ENCODE measurements around the gene RUNX2. TPM values are rescaled to one million over a fixed set of nuclear protein-coding genes. Genes with fewer than 3 reads are reported as not detected.

Gene RUNX2
- total RNA-seq, 1 donor from 2014 or later: 26.1 TPM

- FAIRE-seq (peak; percentile 37), DNase-seq (ENCODE audit: low read depth) (peak; percentile 96)
- H3K36me3 ChIP-seq (ENCODE audit: insufficient read depth, low read length): no peaks in the 10 kb centered on the region
- no peak overlapping the region for H3K9ac ChIP-seq (ENCODE audit: low read length)
- no peaks in the 10 kb centered on the region for H3K27me3 Mint-ChIP-seq (ENCODE audit: low read depth, unreplicated experiment)
- peak overlapping the region; percentile 1 for H3K4me2 ChIP-seq (ENCODE audit: low read length)
- H4K20me1 ChIP-seq (ENCODE audit: insufficient read depth, low read length): no peaks in the 10 kb centered on the region
- H3K9me3 Mint-ChIP-seq (ENCODE audit: unreplicated experiment): peaks cover 2% of the 10 kb centered on the region
- no peak overlapping the region for H3K4me3 ChIP-seq (ENCODE audit: insufficient read depth, low read depth, low read length)
- peaks cover 28% of the 10 kb centered on the region for H3K4me1 Mint-ChIP-seq (ENCODE audit: low read depth, unreplicated experiment)
- H3K36me3 Mint-ChIP-seq (ENCODE audit: low read depth, unreplicated experiment): peaks cover 2% of the 10 kb centered on the region
- no peaks in the 10 kb centered on the region for H3K79me2 ChIP-seq (ENCODE audit: insufficient read depth, low read length)
- TF ChIP-seq CTCF (IDR thresholded peaks at IDR 0.05; ENCODE audit: insufficient read depth, low read depth, low read length): no peak
- no peak for TF ChIP-seq EZH2 (IDR thresholded peaks at IDR 0.05; ENCODE audit: insufficient read depth, low read length)
- no peaks in the 10 kb centered on the region for H3K27me3 ChIP-seq (ENCODE audit: insufficient read depth, low read length)
- peak overlapping the region; percentile 84 for H3K27ac Mint-ChIP-seq (ENCODE audit: unreplicated experiment)
- H3K4me3 Mint-ChIP-seq (ENCODE audit: unreplicated experiment): peak overlapping the region; percentile 42
- H3K27ac ChIP-seq (ENCODE audit: low read depth, low read length): peak overlapping the region; percentile 44
- H3K9me3 ChIP-seq (ENCODE audit: insufficient read depth, low read depth, low read length): no peaks in the 10 kb centered on the region
- no peak overlapping the region for H2AFZ ChIP-seq (ENCODE audit: low read depth, low read length)
- H3K4me1 ChIP-seq (ENCODE audit: insufficient read depth, low read length): peaks cover 11% of the 10 kb centered on the region
Measured at GRCh38 chr6:45609141-45609638, 281.1 kb downstream of the RUNX2 start.

DNA sequence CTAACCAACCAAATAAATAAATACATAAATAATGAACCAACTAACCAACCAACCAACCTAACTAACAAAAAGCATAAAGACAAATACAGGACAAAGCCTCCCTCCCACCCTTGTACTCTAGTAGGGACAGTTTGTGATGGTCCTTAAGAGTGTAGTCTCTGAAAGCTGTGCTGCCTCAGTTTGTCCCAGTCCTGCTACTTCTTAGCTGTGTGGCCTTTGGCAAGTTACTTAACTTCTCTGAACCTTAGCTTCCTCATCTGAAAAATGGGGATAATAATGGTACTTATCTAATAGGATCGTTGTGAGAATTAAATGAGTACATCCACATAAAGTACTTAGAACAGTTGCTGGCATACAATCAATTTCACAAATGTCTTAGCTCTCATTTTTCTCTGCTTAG, 282.2 kb downstream of the RUNX2 start:
- H3K27me3 ChIP-seq (ENCODE audit: insufficient read depth, low read length): no peaks in the 10 kb centered on the region
- H3K27me3 Mint-ChIP-seq (ENCODE audit: low read depth, unreplicated experiment): no peaks in the 10 kb centered on the region
- no peak overlapping the region for H3K27ac ChIP-seq (ENCODE audit: low read depth, low read length)
- H3K27ac Mint-ChIP-seq (ENCODE audit: unreplicated experiment): no peak overlapping the region
- H3K9me3 ChIP-seq (ENCODE audit: insufficient read depth, low read depth, low read length): no peaks in the 10 kb centered on the region
- H2AFZ ChIP-seq (ENCODE audit: low read depth, low read length): no peak overlapping the region
- H3K9me3 Mint-ChIP-seq (ENCODE audit: unreplicated experiment): no peaks in the 10 kb centered on the region
- H3K4me3 ChIP-seq (ENCODE audit: insufficient read depth, low read depth, low read length): no peak overlapping the region
- DNase-seq (ENCODE audit: low read depth) (no peak), FAIRE-seq (no peak)
- peaks cover 2% of the 10 kb centered on the region for H3K36me3 Mint-ChIP-seq (ENCODE audit: low read depth, unreplicated experiment)
- H3K36me3 ChIP-seq (ENCODE audit: insufficient read depth, low read length): no peaks in the 10 kb centered on the region
- H3K4me3 Mint-ChIP-seq (ENCODE audit: unreplicated experiment): no peak overlapping the region
- no peak overlapping the region for H3K9ac ChIP-seq (ENCODE audit: low read length)
- peaks cover 11% of the 10 kb centered on the region for H3K4me1 ChIP-seq (ENCODE audit: insufficient read depth, low read length)
- TF ChIP-seq CTCF (IDR thresholded peaks at IDR 0.05; ENCODE audit: insufficient read depth, low read depth, low read length) (no peak), EZH2 (IDR thresholded peaks at IDR 0.05; ENCODE audit: insufficient read depth, low read length) (no peak)
- no peak overlapping the region for H3K4me2 ChIP-seq (ENCODE audit: low read length)
- H3K4me1 Mint-ChIP-seq (ENCODE audit: low read depth, unreplicated experiment): peaks cover 28% of the 10 kb centered on the region
- no peaks in the 10 kb centered on the region for H3K79me2 ChIP-seq (ENCODE audit: insufficient read depth, low read length)
- H4K20me1 ChIP-seq (ENCODE audit: insufficient read depth, low read length): no peaks in the 10 kb centered on the region

DNA sequence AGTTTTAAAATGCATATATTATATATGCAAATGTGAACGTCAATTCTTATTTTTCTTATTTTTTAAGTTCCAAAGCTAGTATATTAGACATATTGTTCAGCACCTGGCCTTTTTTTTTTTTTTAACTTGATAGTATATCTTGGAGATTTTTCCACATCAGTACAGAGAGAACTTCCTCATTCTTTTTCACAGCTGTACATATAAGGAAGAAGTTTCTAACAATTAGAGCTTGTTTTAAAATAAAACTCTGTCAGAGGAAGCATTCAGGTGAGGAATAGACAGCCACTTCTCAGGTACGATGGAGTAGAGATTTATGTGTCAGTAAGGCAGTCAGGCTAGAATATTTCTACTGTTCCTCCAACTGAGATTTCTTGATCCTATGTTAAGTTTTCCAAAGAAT, 282.7 kb downstream of the RUNX2 start:
- Mint-ChIP-seq H3K36me3 (ENCODE audit: low read depth, unreplicated experiment) (peaks cover 2% of the 10 kb centered on the region), H3K4me1 (ENCODE audit: low read depth, unreplicated experiment) (peaks cover 28% of the 10 kb centered on the region), H3K27ac (ENCODE audit: unreplicated experiment) (no peak overlapping the region), H3K9me3 (ENCODE audit: unreplicated experiment) (no peaks in the 10 kb centered on the region), H3K27me3 (ENCODE audit: low read depth, unreplicated experiment) (no peaks in the 10 kb centered on the region), H3K4me3 (ENCODE audit: unreplicated experiment) (no peak overlapping the region)
- H3K27ac ChIP-seq (ENCODE audit: low read depth, low read length): no peak overlapping the region
- no peak overlapping the region for H3K4me2 ChIP-seq (ENCODE audit: low read length)
- H3K27me3 ChIP-seq (ENCODE audit: insufficient read depth, low read length): no peaks in the 10 kb centered on the region
- peaks cover 11% of the 10 kb centered on the region for H3K4me1 ChIP-seq (ENCODE audit: insufficient read depth, low read length)
- no peak overlapping the region for H3K4me3 ChIP-seq (ENCODE audit: insufficient read depth, low read depth, low read length)
- no peaks in the 10 kb centered on the region for H3K79me2 ChIP-seq (ENCODE audit: insufficient read depth, low read length)
- FAIRE-seq: no peak
- H2AFZ ChIP-seq (ENCODE audit: low read depth, low read length): no peak overlapping the region
- H3K9ac ChIP-seq (ENCODE audit: low read length): no peak overlapping the region
- TF ChIP-seq EZH2 (IDR thresholded peaks at IDR 0.05; ENCODE audit: insufficient read depth, low read length) (no peak), CTCF (IDR thresholded peaks at IDR 0.05; ENCODE audit: insufficient read depth, low read depth, low read length) (no peak)
- H3K36me3 ChIP-seq (ENCODE audit: insufficient read depth, low read length): no peaks in the 10 kb centered on the region
- no peaks in the 10 kb centered on the region for H3K9me3 ChIP-seq (ENCODE audit: insufficient read depth, low read depth, low read length)
- no peaks in the 10 kb centered on the region for H4K20me1 ChIP-seq (ENCODE audit: insufficient read depth, low read length)
- DNase-seq (ENCODE audit: low read depth): no peak
